Stimulated activated CD4-positive, alpha-beta T cell treated with anti-CD3 and anti-CD28 coated beads, Interleukin-2, amount 100 ng/mL, for 4 hours (primary cell): Measurements from ENCODE around the gene CWC27.
"Not testable (repeated sequence)": the region's sequence is repeated elsewhere in the genome, so short reads cannot be mapped to it uniquely, and the experiment has no call there.

ENCODE experiments used
- DNase-seq: peaks from one replicate; pipeline ENCODE4 v3.0.0-alpha.2; 2020; ENCODE audit warnings: low read depth

The CWC27 gene

GRCh38 chr5:64923151-64923685, 154.5 kb downstream of the CWC27 start:
- no peak for DNase-seq

GRCh38 chr5:64925123-64925522, 156.4 kb downstream of the CWC27 start:
- DNase-seq = no peak

DNA sequence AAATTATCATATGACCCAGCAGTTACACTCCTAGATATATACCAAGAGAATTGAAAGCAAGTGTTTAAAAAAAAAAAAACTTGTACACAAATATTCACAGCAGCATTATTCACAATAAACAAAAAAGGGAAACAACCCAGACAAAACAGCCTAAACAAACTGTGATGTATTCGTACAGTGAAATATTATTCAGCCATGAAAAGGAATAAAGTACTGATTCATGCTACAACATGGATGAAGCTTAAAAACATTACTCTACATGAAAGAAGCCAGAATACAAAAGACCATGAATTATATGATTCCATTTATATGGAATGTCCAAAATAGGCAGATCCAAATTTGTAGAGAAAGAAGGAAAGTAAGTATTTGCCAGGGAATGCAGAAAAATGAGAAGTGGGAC, 161.1 kb downstream of the CWC27 start:
- no peak for DNase-seq

DNA sequence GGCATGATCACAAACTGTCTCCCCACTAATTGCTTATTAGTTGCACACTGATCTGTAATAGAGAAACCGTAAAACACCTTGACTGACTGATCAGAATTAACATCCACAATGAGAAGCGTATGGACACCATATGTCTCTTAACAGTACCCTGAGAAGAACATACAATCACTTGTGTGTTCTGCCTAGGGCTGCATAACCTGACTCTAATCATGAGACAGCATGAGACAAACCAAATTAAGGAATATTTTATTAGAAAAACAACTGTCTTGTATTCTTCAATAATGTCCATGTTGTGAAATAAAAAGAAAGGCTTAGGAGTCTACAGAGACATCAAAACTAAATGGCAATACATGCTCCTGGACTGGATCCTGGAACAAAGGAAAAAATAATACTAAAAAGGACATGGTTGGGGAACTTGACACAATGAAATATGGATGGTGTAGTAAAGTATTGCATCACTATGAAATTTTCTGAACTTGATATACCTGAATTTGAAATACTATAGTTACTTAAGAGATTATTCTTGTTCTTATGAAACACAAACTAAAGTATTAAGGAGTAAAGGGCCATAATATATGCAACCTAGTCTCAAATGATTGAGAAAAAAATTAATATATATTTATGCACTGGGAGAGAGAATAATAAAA, 162.1 kb downstream of the CWC27 start:
- no peak for DNase-seq

GRCh38 chr5:64939422-64939771, 170.7 kb downstream of the CWC27 start:
- DNase-seq = not testable (repeated sequence)

GRCh38 chr5:64939772-64940510, 171.2 kb downstream of the CWC27 start:
- no peak for DNase-seq

DNA sequence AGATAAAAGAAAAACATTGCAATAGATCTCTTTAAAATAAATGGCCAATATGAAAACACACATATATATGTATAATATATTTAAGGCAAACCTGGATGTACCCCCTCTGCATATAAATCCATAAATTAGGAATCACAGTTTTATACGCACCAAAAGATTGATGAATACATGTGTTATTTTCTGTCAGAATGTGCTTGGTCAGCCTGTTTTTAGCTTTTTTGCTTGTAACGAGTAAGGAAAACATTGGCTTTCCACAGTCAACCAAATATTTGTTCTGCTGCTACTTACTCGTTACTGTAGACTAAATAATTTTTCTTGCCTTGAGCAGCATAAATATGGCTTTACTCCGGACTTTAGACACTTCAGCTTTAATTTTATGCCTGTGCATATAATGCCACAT, 173.7 kb downstream of the CWC27 start:
- no peak for DNase-seq

DNA sequence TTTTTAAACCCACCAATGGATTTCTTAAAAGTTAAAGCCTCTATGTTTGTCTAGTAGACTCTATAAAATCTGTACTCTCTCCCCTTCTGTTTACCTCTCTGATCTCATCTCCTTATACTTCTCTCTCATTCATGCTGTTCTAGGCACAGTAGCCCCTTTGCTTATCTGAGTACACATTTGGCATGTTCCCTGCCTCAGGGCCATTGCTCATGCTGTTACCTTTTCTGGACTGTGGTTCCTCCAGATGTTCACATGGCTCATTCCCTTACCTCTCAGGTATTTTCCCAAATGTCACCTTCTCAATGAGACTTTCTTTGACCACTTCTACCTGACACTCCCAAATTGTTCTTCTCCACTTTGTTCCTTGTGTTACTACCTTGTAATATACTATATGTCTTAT, 176.1 kb downstream of the CWC27 start:
- no peak for DNase-seq

DNA sequence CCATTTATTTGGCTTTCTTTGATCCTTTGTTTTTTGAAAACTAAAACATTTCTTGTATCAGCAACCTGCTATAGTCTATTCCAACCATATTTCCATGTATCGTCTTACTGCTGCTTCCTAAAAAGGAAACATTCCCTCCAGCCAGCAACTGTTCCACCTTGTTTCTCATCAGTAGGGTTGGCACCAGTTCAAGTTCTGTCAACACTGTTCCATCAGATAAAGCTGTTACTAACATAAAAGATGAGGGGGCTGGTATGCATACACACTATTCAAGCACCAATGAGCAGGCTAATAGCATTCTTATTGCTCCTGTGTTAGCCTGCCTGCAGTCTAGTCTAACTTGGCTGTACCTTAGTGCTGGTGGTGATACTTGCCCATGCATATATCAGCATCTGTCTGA, 178.3 kb downstream of the CWC27 start:
- no peak for DNase-seq

DNA sequence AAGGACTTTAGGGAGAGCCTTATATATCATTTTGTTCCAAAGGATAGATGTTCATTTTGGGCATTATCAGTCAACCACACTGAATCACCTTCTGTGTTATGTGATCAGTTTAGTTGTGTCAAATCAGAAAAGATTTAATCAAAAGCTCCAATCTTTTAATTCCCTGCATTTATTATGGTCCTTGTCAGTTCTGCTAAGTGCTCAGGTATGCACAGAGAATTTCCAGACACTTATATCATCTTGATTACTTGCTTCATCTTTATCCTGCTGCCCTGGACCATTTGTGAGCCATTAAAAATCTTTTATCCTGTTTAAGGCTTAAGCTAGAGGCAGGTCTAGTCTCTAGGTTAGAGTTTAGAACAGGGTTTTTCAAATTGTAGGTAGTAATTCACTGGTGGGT, 179.1 kb downstream of the CWC27 start:
- DNase-seq = no peak

DNA sequence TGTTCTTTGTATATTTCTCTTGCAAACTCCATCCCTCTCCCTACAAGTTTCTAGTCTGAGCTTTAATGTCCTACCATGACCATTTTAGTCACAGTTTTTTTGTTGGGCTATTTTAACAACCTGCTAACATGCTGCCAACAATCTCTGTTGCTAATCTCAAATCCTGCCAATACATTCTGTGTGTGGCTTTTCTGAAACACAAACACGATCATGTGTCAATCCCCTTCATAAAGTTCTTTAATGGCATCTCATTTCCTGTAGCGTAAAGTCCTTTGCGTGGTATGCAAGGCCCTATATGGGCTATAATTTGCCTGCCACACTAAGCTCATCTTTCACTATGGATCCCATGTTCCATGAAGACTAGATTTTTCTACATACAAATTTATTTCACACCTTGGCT, 180.6 kb downstream of the CWC27 start:
- no peak for DNase-seq

- no peak for DNase-seq
Measured at GRCh38 chr5:64952951-64953673, 184.4 kb downstream of the CWC27 start.

DNA sequence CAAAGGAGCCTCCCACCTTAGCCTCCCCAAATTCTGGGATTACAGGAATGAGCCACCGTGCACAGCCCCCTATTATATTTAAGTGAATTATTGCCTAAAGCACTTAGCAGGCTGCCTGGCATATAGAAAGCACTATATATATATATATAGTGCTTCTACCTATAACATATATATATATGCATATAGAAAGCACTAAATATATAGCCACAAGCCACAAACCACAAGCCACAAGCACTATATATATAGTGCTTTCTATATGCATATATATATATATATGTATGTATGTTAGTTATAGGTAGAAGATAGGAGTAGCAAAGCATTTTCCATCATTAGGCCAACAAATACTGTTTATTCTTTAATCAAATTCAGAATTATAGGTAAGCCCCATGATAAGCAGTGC, 185.8 kb downstream of the CWC27 start:
- no peak for DNase-seq

DNA sequence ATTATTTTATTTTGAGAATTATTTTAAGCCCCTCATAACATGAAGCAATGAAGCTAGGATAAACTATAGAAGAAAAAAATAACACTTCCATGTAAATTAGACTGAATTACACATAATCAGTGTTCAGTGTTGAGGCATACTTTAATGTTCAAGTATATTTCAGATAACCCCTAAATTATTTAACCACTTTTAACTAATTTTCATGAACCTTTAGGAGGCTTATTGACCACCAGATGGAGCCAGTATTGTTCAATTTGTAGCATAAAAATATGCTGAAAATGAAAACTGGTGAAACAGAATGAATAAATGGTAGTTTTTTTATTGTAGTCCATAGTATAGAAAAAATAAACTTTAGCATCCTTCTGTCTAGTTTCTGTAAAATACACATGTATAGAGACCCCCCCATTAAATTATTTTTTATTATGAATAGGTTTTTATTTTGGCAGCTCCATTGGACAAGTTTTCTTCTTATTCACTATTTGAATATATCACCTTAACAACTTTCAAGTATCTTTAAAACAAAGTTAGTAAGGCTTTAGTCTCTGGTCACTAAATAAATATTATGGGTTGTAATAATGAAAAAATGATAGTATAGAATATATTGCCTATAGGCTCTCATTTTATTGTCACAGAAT, 190.1 kb downstream of the CWC27 start:
- no peak for DNase-seq

DNA sequence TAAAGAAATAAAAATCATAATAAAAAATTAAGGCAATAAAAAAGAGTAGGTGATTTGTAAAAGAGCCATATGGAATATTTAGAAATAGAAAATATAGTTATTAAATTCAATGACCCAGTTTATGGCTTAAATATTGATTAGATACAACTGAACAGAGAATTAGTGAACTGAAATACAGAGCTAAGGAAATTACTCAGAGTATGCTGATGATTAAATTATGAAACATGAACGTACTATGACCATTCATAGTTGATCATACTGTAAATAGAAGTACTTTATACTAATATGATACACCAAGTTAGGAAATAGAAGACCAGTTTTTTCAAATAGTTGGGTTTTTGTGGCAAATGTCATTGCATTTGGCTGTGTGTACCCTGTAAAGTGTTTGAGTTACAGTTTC, 194.5 kb downstream of the CWC27 start:
- no peak for DNase-seq

- DNase-seq = no peak
Measured at GRCh38 chr5:64968591-64969110, 199.9 kb downstream of the CWC27 start.

DNA sequence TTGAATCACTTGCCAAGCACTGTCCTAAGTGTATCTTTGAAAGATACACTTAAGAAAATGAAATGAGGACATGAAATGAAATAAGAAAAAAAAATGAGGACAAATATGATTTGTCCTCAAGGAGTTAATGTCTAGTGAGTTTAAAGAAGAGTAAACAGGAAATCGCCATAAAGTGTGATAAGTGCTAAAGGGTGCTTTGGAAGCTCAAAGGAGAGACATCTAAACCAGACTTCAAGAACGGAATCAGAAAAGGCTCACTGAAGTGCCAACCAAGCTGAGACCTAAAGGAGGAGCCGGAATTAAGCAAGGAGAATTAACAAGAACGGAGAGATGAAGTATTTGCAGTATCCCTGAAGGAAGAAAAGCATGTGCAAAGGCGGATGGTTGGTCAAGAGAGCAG, 200.8 kb downstream of the CWC27 start:
- DNase-seq = no peak

DNA sequence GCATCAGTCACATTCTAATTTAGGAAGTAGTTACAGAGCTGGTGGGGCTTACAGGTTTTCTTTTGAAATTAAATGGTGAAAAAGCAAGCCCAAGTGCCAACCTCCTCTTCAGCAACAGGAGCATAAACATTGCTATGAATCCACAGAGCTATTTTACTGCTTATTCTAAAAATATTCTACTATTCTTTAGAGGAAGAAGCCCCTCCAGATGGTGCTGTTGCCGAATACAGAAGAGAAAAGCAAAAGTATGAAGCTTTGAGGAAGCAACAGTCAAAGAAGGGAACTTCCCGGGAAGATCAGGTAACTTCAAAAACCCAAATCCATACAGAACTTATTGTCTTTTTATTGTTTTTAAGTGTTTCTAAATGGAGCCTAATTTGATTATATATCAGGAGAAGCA, 202.8 kb downstream of the CWC27 start:
- no peak for DNase-seq

DNA sequence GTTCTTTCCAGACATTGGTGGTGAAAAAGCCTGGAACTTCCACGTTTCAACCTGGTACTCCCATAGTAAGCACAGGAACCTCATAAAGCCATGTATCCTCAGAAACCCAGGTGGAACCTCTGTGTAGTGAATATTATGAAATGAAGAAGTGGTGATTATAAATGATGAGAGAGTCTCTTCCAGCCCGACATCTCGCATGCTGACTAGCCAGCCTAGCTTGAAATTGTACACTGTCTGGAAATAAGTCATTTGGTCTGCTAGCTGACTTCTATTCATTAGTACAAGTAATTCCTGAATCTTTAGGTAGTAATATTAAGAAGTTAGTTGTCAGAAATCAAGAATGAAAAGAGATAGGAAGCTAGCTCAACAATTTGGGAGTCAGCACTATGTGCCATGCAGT, 203.3 kb downstream of the CWC27 start:
- DNase-seq = no peak

GRCh38 chr5:64972591-64972990, 203.9 kb downstream of the CWC27 start:
- DNase-seq = no peak

DNA sequence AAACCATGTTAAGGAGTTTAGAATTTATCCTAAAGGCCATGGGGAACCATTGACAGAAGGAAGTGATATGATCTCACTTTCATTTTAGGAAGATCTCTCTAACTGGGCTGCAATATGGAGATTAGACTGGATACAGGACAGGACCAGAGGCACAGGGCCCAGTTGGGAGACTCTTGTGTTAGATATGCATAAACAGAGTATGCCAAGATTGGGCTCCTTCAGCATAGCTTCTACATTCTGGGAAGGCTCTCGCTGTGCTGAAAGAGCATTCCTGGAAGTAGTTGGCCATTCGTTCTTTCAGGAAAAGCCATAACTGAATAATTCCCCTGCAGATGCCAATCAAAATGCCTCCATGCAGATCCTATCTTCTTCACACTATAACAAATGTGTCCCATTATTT, 204.5 kb downstream of the CWC27 start:
- DNase-seq = no peak

- peak; percentile 5 for DNase-seq
Measured at GRCh38 chr5:64977779-64978178, 209.0 kb downstream of the CWC27 start.
